RWPE2 (cell line): Measurements from ENCODE around the gene IL2RA.

Experiments
- ATAC-seq: fragments of 200-7000 bp; cut with Tn5 transposase; 3 replicates; pipeline ENCODE4 v1.9.1; 2021; ENCODE audit warnings: low read depth
- DNase-seq: peaks from one replicate; pipeline ENCODE4 v3.0.0-alpha.2; 2020; ENCODE audit warnings: low spot score
- H3K27ac ChIP-seq: fragments of 450-650 bp; 2 replicates; pipeline ENCODE4 v1.5.1; 2017; ENCODE audit warnings: mild to moderate bottlenecking; ENCODE audit not compliant: poor library complexity, severe bottlenecking
- H3K27me3 ChIP-seq: fragments of 250-450 bp; sonication (Bioruptor Pico); 2 replicates; pipeline ENCODE4 v1.5.1; 2021; ENCODE audit warnings: mild to moderate bottlenecking, moderate library complexity; ENCODE audit not compliant: insufficient read depth, poor library complexity, severe bottlenecking
- H3K36me3 ChIP-seq: fragments of 250-450 bp; sonication (Bioruptor Pico); 2 replicates; pipeline ENCODE4 v1.5.1; 2020; ENCODE audit warnings: low read depth, mild to moderate bottlenecking, moderate library complexity
- H3K4me1 ChIP-seq: fragments of 250-450 bp; sonication (Bioruptor Pico); 2 replicates; pipeline ENCODE4 v1.5.1; 2021; ENCODE audit warnings: mild to moderate bottlenecking, moderate library complexity; ENCODE audit not compliant: insufficient read depth, poor library complexity, severe bottlenecking
- H3K4me3 ChIP-seq: fragments of 250-450 bp; sonication (Bioruptor Pico); 2 replicates; pipeline ENCODE4 v1.5.1; 2021; ENCODE audit warnings: mild to moderate bottlenecking, moderate library complexity; ENCODE audit not compliant: severe bottlenecking
- H3K9me3 ChIP-seq: fragments of 250-450 bp; sonication (Bioruptor Pico); 2 replicates; pipeline ENCODE4 v1.5.1; 2021; ENCODE audit warnings: mild to moderate bottlenecking, moderate library complexity; ENCODE audit not compliant: severe bottlenecking
- TF ChIP-seq, protein P1 (sequence below): fragments of 450-650 bp; IDR thresholded peaks from one replicate; pipeline ENCODE4 v1.5.1; 2017; ENCODE audit warnings: mild to moderate bottlenecking, moderate library complexity; ENCODE audit not compliant: poor library complexity, severe bottlenecking

IL2RA gene

GRCh38 chr10:5988336-5988920 lies 73.7 kb downstream of the IL2RA start:
- Histone ChIP-seq H3K9me3 (no peaks in the 10 kb centered on the region), H3K36me3 (no peaks in the 10 kb centered on the region), H3K27ac (no peak overlapping the region), H3K27me3 (no peaks in the 10 kb centered on the region), H3K4me3 (no peak overlapping the region), H3K4me1 (no peaks in the 10 kb centered on the region)
- no peak for DNase-seq
- no peak for ATAC-seq
- TF ChIP-seq, protein P1, sequence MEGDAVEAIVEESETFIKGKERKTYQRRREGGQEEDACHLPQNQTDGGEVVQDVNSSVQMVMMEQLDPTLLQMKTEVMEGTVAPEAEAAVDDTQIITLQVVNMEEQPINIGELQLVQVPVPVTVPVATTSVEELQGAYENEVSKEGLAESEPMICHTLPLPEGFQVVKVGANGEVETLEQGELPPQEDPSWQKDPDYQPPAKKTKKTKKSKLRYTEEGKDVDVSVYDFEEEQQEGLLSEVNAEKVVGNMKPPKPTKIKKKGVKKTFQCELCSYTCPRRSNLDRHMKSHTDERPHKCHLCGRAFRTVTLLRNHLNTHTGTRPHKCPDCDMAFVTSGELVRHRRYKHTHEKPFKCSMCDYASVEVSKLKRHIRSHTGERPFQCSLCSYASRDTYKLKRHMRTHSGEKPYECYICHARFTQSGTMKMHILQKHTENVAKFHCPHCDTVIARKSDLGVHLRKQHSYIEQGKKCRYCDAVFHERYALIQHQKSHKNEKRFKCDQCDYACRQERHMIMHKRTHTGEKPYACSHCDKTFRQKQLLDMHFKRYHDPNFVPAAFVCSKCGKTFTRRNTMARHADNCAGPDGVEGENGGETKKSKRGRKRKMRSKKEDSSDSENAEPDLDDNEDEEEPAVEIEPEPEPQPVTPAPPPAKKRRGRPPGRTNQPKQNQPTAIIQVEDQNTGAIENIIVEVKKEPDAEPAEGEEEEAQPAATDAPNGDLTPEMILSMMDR: no peak

DNA sequence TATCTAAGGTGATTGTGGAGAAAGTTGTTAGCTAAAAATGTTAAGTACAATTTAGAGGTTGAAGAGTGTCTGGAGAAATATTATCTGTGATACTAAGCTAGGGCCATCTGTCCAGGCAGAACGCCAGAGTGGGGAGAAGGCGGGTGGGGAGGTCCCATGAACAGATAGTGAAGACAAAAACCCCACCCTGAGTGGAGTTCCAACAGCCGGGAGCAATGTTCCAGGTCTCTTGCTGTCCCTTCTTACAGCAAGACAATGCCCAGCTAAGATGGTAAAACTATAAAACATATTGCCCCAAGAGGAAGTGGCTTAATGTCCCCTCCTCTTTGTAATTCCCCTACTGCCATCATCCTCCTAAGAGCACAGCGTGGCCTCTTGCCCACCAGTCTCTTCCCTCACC lies 74.4 kb downstream of the IL2RA start:
- Histone ChIP-seq H3K4me3 (no peak overlapping the region), H3K27me3 (no peaks in the 10 kb centered on the region), H3K27ac (no peak overlapping the region), H3K36me3 (no peaks in the 10 kb centered on the region), H3K4me1 (no peaks in the 10 kb centered on the region), H3K9me3 (no peaks in the 10 kb centered on the region)
- DNase-seq (no peak), ATAC-seq (no peak)
- TF ChIP-seq, protein P1: no peak

DNA sequence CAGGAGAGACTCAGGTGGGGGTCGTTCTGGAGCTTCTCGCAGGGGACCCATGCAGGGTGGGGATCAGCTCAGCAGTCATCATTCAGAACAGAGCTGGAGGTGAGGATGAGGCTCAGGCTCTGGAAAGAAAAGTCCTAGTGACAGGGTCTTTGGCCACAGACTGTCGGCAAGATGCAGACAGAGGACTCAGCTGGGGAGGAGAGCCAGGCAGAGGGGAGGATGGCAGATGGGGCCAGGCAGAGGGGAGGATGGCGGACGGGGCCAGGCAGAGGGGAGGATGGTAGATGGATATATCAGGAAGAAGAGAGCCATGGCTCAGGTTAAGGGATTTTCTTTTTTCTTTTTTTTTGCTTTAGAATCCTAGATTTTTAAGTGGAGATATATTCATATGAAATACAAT lies 77.1 kb downstream of the IL2RA start:
- DNase-seq (no peak), ATAC-seq (no peak)
- H3K4me3 ChIP-seq: no peak overlapping the region
- TF ChIP-seq, protein P1: no peak
- H3K27ac ChIP-seq: no peak overlapping the region
- no peaks in the 10 kb centered on the region for H3K4me1 ChIP-seq
- H3K27me3 ChIP-seq: no peaks in the 10 kb centered on the region
- no peaks in the 10 kb centered on the region for H3K9me3 ChIP-seq
- no peaks in the 10 kb centered on the region for H3K36me3 ChIP-seq

DNA sequence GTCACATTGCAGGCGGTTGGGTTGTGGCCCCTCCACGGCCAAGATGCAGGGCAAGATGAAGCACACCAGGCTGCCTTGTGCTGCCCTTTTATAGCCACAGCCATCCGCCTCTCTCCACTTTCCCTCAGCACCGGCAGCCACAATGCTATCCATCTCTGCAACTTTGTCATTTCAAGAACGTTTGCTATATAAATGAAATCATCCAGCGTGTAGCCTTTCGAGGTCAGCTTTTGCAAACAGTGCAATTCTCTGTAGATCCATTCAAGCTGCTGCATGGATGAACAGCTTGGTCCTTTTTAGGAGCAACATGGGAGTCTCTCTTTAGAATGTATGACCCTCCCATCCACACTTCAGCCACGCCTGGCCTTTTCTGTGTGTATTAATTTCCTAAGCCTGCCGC lies 78.4 kb downstream of the IL2RA start:
- ATAC-seq: no peak
- TF ChIP-seq, protein P1: no peak

DNA sequence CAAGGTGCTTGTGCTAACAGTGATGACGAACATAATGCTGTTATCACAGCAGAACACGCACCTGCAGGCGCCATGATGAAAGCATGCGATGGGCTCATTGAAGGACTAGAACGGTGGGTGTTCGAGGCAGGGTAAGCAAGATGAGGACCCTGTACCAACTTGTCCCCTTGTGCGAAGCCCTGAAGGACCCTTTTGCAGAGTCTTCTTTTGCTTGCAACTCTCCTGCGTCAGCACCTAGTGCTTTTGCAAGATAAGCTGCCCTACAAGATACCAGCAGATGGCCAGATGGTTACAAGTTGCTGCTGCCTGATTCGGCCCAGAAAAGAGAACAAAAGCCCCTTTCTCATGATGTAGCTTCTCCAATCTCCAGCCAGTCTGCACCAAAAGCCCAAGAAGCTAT lies 80.6 kb downstream of the IL2RA start:
- no peak for ATAC-seq
- no peaks in the 10 kb centered on the region for H3K4me1 ChIP-seq
- no peaks in the 10 kb centered on the region for H3K36me3 ChIP-seq
- no peak overlapping the region for H3K27ac ChIP-seq
- no peaks in the 10 kb centered on the region for H3K27me3 ChIP-seq
- TF ChIP-seq, protein P1: no peak
- no peak for DNase-seq
- H3K4me3 ChIP-seq: no peak overlapping the region
- no peaks in the 10 kb centered on the region for H3K9me3 ChIP-seq

More for the DNA sequence above, 78.4 kb downstream of the IL2RA start:
- H3K9me3 ChIP-seq: no peaks in the 10 kb centered on the region
- H3K27me3 ChIP-seq: no peaks in the 10 kb centered on the region
- no peak overlapping the region for H3K27ac ChIP-seq
- H3K36me3 ChIP-seq: no peaks in the 10 kb centered on the region
- DNase-seq: no peak
- H3K4me1 ChIP-seq: no peaks in the 10 kb centered on the region
- H3K4me3 ChIP-seq: no peak overlapping the region
